GM10266 (cell line): ENCODE measurements around the gene NCKAP5L.

ENCODE experiments used
- DNase-seq: peaks from one replicate; pipeline ENCODE4 v3.0.0; 2012; ENCODE audit errors: extremely low spot score
- TF ChIP-seq, protein P1 (sequence below): IDR thresholded peaks from 2 replicates; pipeline ENCODE4 v1.5.1; 2012; ENCODE audit warnings: mild to moderate bottlenecking, low read depth; ENCODE audit not compliant: control insufficient read depth, insufficient read depth; ENCODE audit errors: missing control alignments

The NCKAP5L gene

DNA sequence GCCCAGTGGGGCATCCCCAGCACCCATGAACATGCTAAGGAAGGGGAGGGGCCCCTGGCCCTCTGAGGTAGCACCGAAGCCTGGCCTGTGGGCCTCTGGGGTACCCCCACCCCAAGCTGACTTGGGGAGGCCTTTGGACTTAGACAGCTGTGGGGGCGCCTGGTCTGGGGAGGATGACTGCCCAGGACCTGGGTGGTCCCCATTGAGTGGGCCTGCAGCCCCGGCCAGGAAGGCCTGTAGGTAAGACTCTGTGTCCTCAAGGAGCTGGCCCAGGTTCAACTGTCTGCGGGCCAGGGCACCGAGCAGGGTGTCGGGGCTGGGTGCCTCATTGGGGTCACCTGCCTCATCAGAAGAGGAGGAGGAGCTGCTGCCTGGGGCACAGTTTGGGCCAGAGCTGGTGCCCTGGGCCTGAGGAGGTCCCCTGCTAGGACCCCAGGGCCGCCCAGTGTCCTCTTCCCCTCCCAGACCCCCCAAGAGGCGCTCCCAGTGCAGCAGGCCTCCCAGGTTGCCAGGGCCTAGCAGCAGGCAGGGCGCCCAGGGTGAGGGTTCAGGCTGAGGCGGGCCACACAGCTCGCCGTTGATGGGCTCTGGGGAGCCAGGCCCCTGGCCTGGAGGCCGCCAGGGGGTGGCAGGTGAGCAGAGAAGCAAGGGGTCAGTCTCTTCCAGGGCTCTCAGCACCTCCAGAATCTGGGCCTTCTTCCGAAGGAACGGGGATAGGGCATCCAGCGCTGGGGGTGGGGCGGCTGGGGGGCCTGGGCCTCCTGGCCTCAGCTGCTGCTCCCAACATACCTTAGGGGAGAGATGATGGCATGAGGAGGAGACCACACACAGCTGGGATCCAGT is 31.4 kb downstream of the NCKAP5L start:
- no peak for DNase-seq
- TF ChIP-seq, protein P1, sequence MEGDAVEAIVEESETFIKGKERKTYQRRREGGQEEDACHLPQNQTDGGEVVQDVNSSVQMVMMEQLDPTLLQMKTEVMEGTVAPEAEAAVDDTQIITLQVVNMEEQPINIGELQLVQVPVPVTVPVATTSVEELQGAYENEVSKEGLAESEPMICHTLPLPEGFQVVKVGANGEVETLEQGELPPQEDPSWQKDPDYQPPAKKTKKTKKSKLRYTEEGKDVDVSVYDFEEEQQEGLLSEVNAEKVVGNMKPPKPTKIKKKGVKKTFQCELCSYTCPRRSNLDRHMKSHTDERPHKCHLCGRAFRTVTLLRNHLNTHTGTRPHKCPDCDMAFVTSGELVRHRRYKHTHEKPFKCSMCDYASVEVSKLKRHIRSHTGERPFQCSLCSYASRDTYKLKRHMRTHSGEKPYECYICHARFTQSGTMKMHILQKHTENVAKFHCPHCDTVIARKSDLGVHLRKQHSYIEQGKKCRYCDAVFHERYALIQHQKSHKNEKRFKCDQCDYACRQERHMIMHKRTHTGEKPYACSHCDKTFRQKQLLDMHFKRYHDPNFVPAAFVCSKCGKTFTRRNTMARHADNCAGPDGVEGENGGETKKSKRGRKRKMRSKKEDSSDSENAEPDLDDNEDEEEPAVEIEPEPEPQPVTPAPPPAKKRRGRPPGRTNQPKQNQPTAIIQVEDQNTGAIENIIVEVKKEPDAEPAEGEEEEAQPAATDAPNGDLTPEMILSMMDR: no peak

DNA sequence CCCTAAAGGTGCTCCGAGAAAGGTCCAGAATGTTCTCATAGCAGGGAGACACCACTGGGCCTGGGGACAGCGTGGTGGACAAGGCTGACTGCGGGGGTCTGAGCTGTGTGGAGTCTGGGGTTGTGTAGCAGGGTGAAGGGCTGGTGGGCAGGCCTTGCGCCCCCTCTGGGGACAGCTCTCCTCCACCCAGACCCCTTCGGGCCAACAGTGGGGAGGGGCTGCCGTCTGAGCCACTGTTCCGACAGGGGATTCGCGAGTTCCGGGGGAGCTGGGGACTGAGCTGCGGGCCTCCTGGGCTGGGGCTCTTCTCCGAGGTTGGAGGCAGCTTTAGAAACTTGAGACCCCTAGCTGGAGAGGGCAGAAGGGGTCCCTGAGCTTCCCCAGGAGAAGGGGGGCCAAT is 32.1 kb downstream of the NCKAP5L start:
- TF ChIP-seq, protein P1: no peak
- DNase-seq: no peak

GRCh38 chr12:49795654-49796105 is 32.5 kb downstream of the NCKAP5L start:
- DNase-seq: no peak
- TF ChIP-seq, protein P1: no peak

DNA sequence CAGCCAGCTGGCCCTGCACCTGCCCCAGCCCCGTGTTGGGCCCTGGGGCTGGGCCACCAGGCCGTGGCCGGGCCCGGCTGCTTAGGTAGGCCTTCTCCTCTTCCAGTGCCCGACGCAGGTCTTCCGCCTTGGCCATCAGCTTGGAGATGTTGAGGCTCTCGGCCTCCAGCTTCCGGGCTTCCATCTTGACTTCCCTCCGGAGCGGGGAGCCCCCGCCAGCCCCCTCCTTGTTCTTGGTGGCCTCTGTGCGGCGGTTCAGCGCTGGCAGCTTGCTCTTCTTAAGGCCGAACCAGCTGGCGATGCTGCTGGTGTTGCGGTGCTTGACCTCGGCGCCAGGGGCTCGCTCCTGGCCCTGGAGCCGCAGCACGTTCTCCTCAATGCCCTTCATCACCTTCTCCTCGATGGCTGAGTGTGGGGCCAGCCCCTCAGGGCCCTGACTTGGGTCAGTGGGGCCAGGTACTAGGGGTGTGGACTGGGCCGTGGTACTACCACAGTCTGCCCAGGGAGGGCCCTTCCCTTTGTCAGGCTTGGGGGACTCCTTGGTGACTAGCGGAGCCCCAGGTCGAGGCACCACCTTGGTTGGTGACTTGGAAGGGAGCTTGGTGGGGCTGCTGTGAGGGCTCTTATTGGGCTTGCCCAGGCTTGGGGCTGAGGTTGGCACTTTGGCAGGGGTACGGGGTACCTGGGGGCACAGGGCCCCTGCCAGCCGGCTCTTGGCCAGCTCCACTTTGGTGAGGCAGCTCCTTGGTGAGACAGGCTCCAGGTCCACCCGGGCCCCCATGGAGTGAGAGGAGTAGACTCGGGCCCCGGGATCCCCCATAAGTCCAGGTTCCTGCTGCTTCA is 33.2 kb downstream of the NCKAP5L start:
- peak; percentile 22 for DNase-seq
- TF ChIP-seq, protein P1: no peak

DNA sequence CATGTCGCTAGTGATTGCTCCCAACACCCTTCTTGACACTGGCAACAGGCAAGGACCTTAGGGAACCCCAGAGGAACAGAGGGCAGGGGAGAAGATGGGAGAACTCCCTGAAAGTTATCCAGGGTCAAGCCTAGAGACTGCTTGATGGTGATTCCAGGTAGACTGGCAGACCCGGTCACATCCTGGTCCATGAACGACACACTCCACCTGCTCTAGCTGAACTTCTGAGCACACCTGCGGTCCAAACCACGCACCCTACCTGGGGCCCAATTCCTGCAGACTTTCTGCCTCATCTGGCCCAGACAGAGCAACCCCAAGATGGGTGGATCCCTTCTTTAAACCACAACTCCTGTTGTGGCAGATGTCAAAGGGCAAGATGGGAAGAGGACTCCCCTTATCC is 34.2 kb downstream of the NCKAP5L start:
- TF ChIP-seq, protein P1: no peak

DNA sequence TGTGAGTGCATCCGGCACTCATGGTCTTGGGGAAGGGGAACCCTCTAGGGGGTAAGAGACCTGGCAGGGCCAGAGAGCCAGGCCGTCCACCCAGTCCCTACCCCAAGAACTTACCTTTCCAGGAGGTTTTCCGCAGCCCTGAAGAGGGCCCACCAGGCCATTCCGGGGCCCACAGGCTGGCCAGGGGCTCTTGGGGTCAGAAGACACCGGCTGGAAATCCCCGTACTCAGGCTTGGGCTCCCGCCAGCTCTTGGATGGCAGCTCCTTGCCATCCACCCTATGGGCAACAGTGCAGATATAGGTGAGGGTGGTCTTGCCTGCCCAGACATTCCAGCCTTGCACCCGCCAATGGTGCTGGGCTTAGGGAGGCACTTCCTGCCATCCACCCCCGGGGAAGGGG is 34.6 kb downstream of the NCKAP5L start:
- no peak for DNase-seq
- TF ChIP-seq, protein P1: no peak

More for the DNA sequence above, 34.2 kb downstream of the NCKAP5L start:
- DNase-seq: no peak
